Smooth muscle cell (in vitro differentiated cells): ENCODE results near the gene KLK8. TPM values are rescaled to one million over a fixed set of nuclear protein-coding genes. Genes with fewer than 3 reads are reported as not detected.

Experiments
- DNase-seq: peaks from one replicate; lab custom pipeline; 2025; ENCODE audit not compliant: unreplicated experiment; lab: John Stamatoyannopoulos, UW
- H2AFZ ChIP-seq: fragments of 200-600 bp; sonication (generic); 2 replicates; pipeline ENCODE4 v1.6.0; 2016; ENCODE audit warnings: antibody characterized with exemption, low read depth, mild to moderate bottlenecking
- H3F3A ChIP-seq: fragments of 200-600 bp; sonication (generic); 2 replicates; pipeline ENCODE4 v1.6.0; 2017; ENCODE audit warnings: antibody characterized with exemption, low read depth
- H3K27ac ChIP-seq: fragments of 200-600 bp; sonication (generic); 2 replicates; pipeline ENCODE4 v1.5.1; 2016; ENCODE audit warnings: low read depth, mild to moderate bottlenecking
- H3K27me3 ChIP-seq: fragments of 200-600 bp; sonication (generic); 2 replicates; pipeline ENCODE4 v1.6.1; 2016; ENCODE audit warnings: low read depth, mild to moderate bottlenecking
- H3K36me3 ChIP-seq: fragments of 200-600 bp; sonication (generic); 2 replicates; pipeline ENCODE4 v1.5.1; 2016; ENCODE audit warnings: low read depth
- H3K4me1 ChIP-seq: fragments of 200-600 bp; sonication (generic); 2 replicates; pipeline ENCODE4 v1.5.1; 2016; ENCODE audit warnings: low read depth
- H3K4me2 ChIP-seq: fragments of 200-600 bp; sonication (generic); 2 replicates; pipeline ENCODE4 v1.6.0; 2016; ENCODE audit warnings: mild to moderate bottlenecking
- H3K4me3 ChIP-seq: fragments of 200-600 bp; sonication (generic); 2 replicates; pipeline ENCODE4 v1.5.1; 2016; ENCODE audit warnings: mild to moderate bottlenecking
- H3K79me2 ChIP-seq: fragments of 200-600 bp; sonication (generic); 2 replicates; pipeline ENCODE4 v1.6.0; 2016; ENCODE audit warnings: low read depth, mild to moderate bottlenecking
- H3K9ac ChIP-seq: fragments of 200-600 bp; sonication (generic); 2 replicates; pipeline ENCODE4 v1.6.0; 2016; ENCODE audit warnings: low read depth
- H3K9me3 ChIP-seq: fragments of 200-600 bp; sonication (generic); replicated peaks from 2 replicates; pipeline ENCODE4 v1.5.1; 2016; ENCODE audit warnings: low read depth
- H4K20me1 ChIP-seq: fragments of 200-600 bp; sonication (generic); 2 replicates; pipeline ENCODE4 v1.6.0; 2016; ENCODE audit warnings: low read depth
- WGBS: methylation state at CpG from one replicate; pipeline ENCODE4 v1.1.7; 2016; ENCODE audit warnings: low lambda C conversion rate; 5-methylcytosine and 5-hydroxymethylcytosine counted together
- polyA plus RNA-seq: library from polyadenylated mRNA; unstranded; fragments of >200 nt; fragmentation: Nextera tagmentation; extraction: Ambion mirVana; gene quantifications from 2 replicates; pipeline ENCODE4 v1.2.1, GENCODE V29; 2016
- total RNA-seq: library from RNA; depleted of rRNA; stranded (reverse); fragments of >200 nt; gene quantifications from 2 replicates; pipeline ENCODE4 v1.2.3, GENCODE V29; 2014
- TF ChIP-seq, protein P1 (sequence below): fragments of 200-600 bp; sonication (generic); IDR thresholded peaks from 2 replicates; pipeline ENCODE4 v1.5.1; 2017; ENCODE audit warnings: borderline replicate concordance, mild to moderate bottlenecking, antibody characterized with exemption; ENCODE audit not compliant: insufficient read depth, poor library complexity, severe bottlenecking

Gene KLK8
- total and polyA plus RNA-seq, 2 experiments from 2014 or later, result 11.6 TPM; not detected in 1

DNA sequence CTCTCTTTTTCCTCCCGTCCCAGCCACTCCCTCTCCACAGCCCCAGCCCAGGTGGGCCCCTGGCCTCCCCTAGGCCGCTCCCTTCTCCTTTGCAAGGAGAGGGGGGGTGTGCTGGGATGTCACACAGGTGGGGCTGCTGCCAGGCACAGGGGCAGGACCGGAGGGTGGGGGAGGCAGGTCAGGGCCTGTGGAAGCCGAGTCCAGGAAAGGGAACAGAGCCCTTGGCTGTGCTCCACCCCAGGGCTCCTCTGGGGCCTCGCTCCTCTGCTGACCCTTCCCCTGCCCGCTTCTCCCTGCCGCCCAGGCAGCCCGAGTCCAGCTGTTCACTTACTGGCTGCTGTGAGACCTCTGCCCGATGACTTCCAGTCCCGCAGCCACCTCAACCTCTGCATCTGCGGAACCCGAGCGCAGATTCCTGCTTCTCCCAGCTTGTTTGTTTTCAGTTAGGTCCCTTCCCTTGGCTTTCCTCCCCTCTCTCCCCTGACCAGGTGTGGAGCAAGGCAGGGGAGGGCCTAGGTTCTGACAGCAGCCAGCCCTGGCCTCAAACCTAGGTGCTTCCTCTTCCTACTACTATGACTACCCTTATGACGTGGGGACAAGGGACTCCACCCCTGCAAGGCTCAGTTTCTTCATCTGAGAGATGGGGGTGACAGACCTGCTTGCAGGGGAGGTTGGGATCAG is 25.9 kb upstream of the KLK8 start:
- no peaks in the 10 kb centered on the region for H3K9me3 ChIP-seq
- H3K4me1 ChIP-seq, result no peaks in the 10 kb centered on the region
- H3K79me2 ChIP-seq, result no peaks in the 10 kb centered on the region
- WGBS, result 85% methylated on average over 14 of the region's 14 CpGs
- H3K27me3 ChIP-seq, result peaks cover 3% of the 10 kb centered on the region
- no peak overlapping the region for H3K4me2 ChIP-seq
- no peak overlapping the region for H2AFZ ChIP-seq
- H4K20me1 ChIP-seq, result no peaks in the 10 kb centered on the region
- no peak overlapping the region for H3K4me3 ChIP-seq
- no peak for DNase-seq
- H3K36me3 ChIP-seq, result no peaks in the 10 kb centered on the region
- no peak overlapping the region for H3K9ac ChIP-seq
- H3K27ac ChIP-seq, result no peak overlapping the region
- H3F3A ChIP-seq, result no peaks in the 10 kb centered on the region
- TF ChIP-seq, protein P1, sequence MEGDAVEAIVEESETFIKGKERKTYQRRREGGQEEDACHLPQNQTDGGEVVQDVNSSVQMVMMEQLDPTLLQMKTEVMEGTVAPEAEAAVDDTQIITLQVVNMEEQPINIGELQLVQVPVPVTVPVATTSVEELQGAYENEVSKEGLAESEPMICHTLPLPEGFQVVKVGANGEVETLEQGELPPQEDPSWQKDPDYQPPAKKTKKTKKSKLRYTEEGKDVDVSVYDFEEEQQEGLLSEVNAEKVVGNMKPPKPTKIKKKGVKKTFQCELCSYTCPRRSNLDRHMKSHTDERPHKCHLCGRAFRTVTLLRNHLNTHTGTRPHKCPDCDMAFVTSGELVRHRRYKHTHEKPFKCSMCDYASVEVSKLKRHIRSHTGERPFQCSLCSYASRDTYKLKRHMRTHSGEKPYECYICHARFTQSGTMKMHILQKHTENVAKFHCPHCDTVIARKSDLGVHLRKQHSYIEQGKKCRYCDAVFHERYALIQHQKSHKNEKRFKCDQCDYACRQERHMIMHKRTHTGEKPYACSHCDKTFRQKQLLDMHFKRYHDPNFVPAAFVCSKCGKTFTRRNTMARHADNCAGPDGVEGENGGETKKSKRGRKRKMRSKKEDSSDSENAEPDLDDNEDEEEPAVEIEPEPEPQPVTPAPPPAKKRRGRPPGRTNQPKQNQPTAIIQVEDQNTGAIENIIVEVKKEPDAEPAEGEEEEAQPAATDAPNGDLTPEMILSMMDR, result no peak

DNA sequence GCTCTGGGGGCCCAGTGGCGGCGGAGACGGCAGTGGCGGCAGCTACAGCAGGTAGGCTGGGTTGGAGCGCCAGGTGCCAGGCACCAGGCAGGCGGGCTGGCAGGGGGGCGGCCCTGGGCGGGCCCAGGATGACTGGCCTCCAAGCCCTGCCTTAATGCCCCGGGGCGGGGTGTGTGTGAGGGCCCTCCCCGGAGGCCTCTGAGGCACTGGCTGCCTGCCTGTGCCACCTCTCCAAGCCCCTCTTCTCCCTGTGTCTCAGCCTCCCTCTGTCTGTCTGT is 25.1 kb upstream of the KLK8 start, which contains the start of gene KLK11:
KLK11 (minus strand) TSS at position 63 of the 278 bp plus-strand sequence. CDS start 985 bp downstream, outside the sequence.
- TF ChIP-seq, protein P1, result no peak
- 84% methylated on average over 10 of the region's 11 CpGs for WGBS
- no peak within 1 kb of the TSS for H3K4me2 ChIP-seq
- H4K20me1 ChIP-seq, result no peaks in the 10 kb centered on the region
- H3K4me1 ChIP-seq, result no peaks in the 10 kb centered on the region
- no peaks in the 10 kb centered on the region for H3K9me3 ChIP-seq
- no peak within 1 kb of the TSS for H3K27ac ChIP-seq
- no peak for DNase-seq
- no peaks in the 10 kb centered on the region for H3K79me2 ChIP-seq
- H3K36me3 ChIP-seq, result no peaks in the 10 kb centered on the region
- H3F3A ChIP-seq, result no peaks in the 10 kb centered on the region
- peaks cover 3% of the 10 kb centered on the region for H3K27me3 ChIP-seq
- H3K9ac ChIP-seq, result no peak within 1 kb of the TSS
- H2AFZ ChIP-seq, result no peak within 1 kb of the TSS
- H3K4me3 ChIP-seq, result no peak within 1 kb of the TSS

DNA sequence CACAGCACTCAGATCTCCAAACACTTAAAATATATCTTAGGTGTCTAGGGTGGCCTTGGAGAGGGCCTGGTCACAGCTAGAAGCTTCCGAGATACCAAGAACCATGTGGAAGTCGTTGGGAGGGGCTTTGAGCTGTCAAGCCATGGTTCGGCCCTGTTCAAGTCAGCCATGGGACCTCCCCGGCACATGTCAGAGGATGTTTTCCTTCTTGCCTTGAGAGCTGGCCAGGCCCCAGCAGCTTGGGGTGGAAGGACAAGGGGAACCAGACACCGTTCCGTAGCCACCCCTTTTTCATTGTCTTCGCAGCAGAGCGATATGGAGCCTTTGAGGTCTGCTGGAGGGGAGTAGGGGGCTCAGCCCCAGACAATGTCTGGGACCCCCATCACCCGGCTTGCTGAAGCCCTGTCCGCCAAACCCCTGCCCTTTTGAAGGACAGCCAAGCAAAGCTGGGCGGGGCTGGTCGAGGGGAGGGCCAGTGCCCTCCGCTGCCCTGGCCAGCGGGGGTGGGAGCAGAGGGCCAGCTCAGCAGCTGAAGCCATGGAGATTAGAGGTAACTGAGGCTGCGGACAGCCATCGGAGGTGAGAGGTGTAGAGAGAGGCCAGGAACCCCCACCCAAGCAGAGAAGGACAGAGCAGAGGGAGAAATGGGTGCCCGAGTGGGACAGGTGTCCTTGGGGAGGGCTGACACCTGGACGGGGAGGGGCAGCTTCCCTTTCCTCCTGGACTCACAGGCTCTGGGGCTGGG is 24.6 kb upstream of the KLK8 start:
- H3K79me2 ChIP-seq, result no peaks in the 10 kb centered on the region
- H3K9me3 ChIP-seq, result no peaks in the 10 kb centered on the region
- H3K27ac ChIP-seq, result no peak overlapping the region
- no peak overlapping the region for H3K4me3 ChIP-seq
- peaks cover 3% of the 10 kb centered on the region for H3K27me3 ChIP-seq
- H4K20me1 ChIP-seq, result no peaks in the 10 kb centered on the region
- no peak overlapping the region for H3K4me2 ChIP-seq
- no peaks in the 10 kb centered on the region for H3F3A ChIP-seq
- H3K4me1 ChIP-seq, result peaks cover 3% of the 10 kb centered on the region
- DNase-seq, result no peak
- H3K36me3 ChIP-seq, result no peaks in the 10 kb centered on the region
- H2AFZ ChIP-seq, result no peak overlapping the region
- TF ChIP-seq, protein P1, result no peak
- H3K9ac ChIP-seq, result no peak overlapping the region
- WGBS, result 87% methylated on average over 18 of the region's 18 CpGs
